ENCODE data around the gene DOCK3.
"Not testable (repeated sequence)": the region's sequence is repeated elsewhere in the genome, so short reads cannot be mapped to it uniquely, and the experiment has no call there.

Gene DOCK3

GRCh38 chr3:51330046-51330445 is 655.3 kb downstream of the DOCK3 start:
- DNase-seq (ENCODE audit: low read depth), result no peak

DNA sequence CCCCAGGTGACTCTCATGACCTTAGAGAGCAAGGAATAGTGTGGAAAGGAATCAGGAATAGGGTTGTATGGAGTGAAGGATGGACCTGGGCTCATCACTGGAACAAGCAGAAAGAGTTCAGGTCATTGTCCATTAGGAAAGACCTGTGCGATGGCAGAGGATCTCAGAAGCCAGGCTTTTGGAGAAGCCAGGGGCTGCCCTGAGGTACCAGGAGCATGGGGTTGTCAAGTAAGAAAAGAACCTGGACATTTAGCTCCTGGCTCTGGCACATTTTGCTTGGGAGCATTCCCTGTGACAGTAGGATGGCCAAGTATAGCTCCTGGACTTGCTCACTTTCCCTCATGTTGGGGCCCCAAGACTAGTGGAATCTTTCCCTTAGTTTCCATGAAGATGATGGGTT is 657.4 kb downstream of the DOCK3 start:
- no peak for DNase-seq (ENCODE audit: low read depth)

DNA sequence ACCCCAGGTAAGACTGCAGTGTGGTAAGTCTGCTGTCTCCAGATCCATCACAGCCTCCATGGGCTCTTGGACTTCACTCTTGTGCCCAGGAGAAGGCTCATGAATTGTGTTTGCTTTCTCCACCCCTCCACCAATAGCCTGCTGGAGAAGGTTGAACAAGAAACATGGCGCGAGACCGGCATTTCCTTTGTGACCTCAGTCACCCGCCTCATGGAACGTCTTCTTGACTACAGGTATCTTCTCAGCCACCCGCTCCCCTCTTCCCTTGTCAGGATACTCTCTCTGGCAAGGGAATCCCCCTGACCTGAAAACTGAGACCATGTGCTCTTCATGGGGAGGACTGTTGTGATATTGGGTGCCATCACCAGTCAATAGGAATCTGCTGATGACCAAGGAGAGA is 658.3 kb downstream of the DOCK3 start:
- no peak for DNase-seq (ENCODE audit: low read depth)

GRCh38 chr3:51336261-51336660 is 661.5 kb downstream of the DOCK3 start:
- DNase-seq (ENCODE audit: low read depth), result no peak

DNA sequence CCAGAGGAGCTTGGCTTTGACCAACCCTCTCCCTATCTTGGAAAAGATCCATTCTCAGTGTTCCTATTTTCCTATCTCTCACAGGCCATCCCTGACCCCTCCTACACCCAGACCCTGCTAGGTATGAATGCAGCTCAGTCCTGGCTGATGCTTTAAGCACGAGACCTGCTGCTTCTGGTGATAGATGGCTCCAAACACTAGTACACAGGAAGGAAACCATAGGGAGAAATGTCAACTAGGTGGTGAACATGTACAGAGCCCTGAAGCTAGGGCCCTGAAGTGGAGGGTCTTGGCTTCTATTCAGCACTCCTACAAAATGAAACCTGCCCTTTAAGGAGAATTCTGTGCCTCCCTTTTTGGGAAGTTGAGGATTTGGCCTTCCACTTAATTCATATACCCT is 662.9 kb downstream of the DOCK3 start:
- no peak for DNase-seq (ENCODE audit: low read depth)

DNA sequence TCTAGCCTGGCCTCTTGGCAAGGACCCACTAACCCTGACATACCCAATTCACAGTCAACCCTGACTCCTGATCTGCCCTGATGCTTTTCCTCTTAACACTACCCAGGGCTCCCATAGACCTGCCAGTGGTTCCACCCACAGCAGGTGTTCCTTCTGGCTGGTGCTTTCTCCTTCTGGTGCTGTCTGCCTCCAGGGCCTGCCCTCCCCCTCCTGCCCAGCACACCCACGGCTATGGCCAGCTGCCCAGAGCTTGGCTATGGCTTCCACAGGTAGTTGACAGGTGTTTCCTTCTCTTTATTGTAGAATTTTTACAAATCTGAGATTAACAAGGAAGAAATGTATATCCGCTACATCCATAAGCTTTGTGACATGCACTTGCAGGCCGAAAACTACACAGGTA is 663.9 kb downstream of the DOCK3 start:
- no peak for DNase-seq (ENCODE audit: low read depth)

DNA sequence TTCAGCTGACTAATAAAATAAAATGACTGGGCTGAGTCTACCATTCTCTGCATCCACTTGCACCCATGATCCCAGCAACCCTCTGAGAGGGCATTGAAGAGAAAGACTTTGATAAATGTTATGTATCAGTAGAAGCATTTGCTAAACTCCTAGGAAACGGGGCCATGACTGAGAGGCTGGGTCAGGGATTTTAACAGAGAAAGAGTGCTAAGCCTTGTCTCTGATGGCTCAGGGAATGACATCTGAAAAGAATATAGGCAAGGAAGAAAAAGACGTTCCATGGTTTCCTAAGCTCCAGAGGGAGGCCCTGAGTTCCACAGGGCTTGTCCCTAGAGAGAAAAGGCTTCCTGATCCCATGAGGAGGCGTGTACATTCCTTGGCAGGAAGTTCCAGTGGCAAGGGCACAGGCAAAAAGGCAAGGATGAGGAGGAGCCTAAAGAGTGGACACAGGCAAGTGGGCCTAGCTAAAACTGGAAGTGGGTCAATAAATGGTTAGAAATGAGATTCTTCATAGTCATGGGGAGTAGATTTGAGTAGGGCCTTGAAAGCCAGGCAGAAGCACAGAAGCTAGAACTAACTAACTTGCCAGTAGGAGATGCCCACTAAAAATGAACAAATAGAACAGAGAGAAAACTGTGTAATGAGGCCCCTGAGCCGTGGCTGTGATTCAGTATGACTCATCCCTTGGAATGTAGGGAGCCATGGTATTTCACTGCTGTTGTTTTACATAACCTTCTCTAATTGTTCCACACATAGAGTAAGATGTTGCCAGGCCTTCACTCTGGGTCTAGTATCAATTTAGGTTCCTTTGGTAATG is 665.5 kb downstream of the DOCK3 start:
- peak; percentile 93 for DNase-seq (ENCODE audit: low read depth)

DNA sequence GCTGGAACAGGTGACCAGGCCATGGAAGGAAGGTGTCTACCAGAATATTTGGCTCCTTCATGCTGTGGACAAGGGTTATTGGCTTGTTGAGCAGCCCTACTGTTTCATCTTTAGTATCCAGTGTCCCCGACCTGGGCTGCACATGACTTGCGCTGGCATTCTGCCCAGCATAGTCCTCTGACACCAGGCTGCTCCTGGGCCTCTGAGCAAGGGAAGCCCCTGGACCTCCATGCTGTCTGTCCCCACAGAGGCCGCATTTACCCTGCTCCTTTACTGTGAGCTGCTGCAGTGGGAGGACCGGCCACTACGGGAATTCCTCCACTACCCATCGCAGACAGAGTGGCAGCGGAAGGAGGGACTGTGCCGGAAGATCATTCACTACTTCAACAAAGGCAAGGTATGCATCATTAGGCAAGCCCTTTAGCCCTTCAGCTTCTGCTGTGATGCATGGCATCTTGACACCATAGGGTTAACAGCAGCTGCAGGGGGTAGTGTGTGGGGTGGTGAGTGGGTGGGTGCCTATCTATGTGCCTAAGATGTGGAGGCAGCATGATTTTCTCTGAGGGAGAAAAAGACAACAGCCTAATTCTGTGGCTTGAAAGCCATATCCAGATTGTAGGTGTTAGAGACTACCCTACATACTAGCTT is 666.4 kb downstream of the DOCK3 start:
- peak; percentile 29 for DNase-seq (ENCODE audit: low read depth)

DNA sequence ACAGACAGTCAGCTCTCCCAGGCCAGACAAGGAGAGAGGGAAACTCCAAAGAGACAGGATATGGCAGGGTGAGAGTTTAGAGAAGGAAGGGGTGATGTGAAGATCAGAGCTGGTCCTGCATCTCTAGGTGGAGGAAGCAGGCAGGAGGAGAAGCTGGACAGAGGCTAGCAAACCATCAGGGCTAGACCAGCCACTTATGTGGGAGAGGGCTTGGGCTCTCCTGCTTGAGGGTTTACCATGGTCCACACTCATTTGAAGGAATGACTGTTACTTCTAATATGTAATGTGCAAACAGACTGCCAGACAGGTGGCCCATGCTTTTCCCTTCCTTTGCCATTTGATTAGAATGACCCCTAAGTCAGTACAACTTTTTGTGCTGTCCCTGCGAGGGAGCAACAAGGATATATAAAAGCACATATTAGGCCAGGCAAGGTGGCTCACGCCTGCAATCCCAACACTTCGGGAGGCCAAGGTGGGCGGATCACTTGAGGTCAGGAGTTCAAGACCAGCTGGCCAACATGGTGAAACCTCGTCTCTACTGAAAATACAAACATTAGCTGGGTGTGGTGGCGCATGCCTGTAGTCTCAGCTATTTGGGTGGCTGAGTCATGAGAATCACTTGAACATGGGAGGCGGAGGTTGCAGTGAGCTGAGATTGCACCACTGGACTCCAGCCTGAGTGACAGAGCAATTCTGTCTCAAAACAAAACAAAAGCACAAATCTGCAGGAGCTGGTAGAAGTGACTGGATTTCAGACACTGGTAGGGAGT is 669.4 kb downstream of the DOCK3 start:
- peak; percentile 89 for DNase-seq (ENCODE audit: low read depth)

DNA sequence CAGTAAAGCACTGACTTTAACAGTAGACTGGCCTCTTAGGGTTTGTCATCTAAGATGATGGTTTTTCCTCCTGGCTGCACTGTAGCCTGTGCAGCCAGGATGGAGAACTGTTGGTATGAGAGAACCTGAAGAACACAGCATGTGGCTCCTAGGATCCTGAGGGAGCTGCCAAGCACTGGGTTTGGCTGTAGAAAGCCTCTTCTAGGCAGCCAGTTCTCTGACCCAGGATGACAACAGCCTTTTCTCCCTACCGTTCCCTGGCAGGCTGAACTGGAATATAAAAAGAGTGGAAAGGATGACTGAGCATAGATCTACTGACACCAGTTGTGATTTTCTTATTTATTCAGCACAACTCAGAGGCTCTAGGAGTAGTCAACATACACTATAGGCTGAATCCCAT is 676.0 kb downstream of the DOCK3 start:
- no peak for DNase-seq (ENCODE audit: low read depth)

GRCh38 chr3:51353131-51353530 is 678.4 kb downstream of the DOCK3 start:
- no peak for DNase-seq (ENCODE audit: low read depth)

DNA sequence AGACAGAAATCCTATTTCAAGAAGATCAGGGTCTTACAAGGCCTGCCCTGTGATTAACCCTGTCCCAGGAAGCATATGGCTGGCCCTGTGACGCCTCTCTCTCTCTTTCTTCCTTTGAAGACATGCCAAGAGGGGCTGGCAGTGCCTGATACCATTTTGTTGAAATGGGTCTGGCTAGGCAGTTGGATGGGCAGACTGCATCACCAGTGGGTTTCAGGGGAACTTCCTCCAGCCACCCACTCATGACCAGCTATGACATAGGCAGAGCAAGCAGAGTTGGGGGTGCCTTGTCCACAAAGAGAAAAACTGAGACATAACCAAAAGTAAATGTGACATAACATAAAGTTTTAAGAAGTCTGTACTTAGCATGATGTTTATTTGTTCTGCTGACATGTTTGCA is 679.0 kb downstream of the DOCK3 start:
- no peak for DNase-seq (ENCODE audit: low read depth)

- no peak for DNase-seq (ENCODE audit: low read depth)
Measured at GRCh38 chr3:51354172-51354571, 679.4 kb downstream of the DOCK3 start.

DNA sequence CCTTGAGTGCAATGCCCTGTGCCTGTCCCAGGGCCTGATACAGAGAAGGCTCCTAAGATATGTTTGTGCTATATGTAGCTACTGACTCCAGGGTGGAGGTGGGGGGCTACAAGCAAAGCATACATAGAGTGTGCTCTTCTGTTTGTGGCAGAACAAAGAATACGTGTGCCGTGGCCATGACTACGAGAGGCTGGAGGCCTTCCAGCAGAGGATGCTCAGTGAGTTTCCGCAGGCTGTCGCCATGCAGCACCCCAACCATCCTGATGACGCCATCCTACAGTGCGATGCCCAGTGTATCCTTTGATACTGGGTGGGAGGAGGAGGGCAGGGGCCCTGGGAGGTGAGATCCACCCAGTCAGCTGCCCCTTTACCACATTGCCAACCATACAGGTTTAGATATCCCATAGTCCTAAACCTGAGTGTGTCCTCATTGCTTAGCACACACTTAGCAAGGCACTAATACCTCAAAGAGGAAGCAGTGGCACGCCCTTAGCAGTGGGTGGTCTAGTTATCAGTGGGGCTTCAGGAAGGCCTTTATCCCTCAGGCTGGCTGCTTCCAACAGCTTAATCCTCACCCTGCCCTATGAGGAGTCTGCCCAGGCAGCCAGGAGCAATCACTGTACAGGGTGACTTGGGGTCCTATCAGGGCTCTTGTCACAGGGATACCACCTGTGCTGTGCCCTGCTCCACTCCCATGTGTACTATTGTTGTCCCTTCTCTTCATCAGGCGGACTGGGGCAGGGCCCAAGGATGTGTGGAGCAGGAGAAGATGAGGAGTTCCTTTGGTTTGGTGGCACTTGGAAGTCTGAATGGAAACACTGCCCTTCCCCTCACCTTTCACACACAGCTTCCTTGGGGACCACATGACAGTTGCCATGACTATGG is 680.2 kb downstream of the DOCK3 start:
- no peak for DNase-seq (ENCODE audit: low read depth)

DNA sequence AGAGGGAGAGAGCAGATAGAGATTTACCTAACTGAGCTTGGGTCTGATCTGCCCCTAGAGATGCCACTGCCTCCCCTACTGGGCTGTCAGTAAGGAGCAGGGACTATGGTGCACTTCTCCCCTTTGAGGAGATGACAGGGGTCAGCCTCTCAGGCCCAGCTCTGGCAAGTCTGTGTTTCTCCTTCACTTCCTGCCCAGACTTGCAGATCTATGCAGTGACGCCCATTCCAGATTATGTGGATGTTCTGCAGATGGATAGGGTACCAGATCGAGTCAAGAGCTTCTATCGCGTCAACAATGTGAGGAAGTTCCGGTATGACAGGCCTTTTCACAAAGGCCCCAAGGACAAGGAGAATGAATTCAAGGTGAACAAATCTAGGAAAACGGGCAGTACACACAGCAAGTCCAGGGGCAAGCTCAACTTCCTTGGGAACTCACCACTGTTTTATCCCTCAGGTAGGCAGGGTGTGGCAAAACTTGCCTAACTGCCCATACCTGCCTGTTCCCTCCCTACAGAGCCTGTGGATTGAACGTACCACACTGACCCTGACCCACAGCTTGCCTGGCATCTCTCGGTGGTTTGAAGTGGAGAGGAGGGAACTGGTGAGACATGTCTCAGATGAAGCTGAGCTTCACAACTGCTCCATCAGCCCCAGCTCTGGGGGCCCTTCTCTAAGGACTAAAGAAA is 681.3 kb downstream of the DOCK3 start:
- DNase-seq (ENCODE audit: low read depth), result no peak

GRCh38 chr3:51357856-51358255 is 683.1 kb downstream of the DOCK3 start:
- DNase-seq (ENCODE audit: low read depth), result no peak

GRCh38 chr3:51358981-51359380 is 684.3 kb downstream of the DOCK3 start:
- no peak for DNase-seq (ENCODE audit: low read depth)

- DNase-seq (ENCODE audit: low read depth), result no peak
Measured at GRCh38 chr3:51360806-51361205, 686.1 kb downstream of the DOCK3 start.

DNA sequence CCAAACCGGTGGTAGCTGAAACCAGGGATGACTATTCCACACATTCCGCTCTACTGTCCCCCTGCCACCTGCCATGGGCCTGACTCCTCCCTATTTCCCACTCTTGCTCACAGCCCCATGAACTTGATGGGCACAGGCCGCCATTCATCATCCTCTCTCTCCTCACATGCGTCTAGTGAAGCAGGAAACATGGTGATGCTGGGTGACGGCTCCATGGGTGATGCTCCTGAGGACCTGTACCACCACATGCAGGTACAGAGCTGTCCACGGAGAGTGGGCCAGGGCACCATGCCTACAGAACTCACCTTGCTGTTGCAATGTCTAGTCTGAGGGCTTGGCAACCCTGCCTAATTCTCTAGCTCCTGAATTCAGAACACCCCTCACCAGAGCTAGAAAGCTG is 687.0 kb downstream of the DOCK3 start:
- no peak for DNase-seq (ENCODE audit: low read depth)

DNA sequence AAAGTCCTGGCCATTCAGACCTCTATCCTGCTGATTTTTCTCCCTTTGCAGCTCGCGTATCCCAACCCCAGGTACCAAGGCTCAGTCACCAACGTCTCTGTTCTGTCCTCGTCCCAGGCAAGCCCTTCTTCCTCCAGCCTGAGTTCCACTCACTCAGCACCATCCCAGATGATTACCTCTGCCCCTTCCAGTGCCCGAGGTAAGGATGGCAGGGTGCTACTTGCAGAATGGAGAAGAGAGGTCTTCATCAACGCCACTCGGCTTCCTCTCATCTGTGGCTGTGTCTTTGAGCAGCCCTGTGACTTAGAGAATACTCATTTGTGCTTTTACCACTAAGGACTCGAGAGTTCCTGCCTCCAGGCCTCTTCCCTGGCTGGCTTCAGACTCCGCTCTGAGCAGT is 687.7 kb downstream of the DOCK3 start:
- DNase-seq (ENCODE audit: low read depth), result no peak

DNA sequence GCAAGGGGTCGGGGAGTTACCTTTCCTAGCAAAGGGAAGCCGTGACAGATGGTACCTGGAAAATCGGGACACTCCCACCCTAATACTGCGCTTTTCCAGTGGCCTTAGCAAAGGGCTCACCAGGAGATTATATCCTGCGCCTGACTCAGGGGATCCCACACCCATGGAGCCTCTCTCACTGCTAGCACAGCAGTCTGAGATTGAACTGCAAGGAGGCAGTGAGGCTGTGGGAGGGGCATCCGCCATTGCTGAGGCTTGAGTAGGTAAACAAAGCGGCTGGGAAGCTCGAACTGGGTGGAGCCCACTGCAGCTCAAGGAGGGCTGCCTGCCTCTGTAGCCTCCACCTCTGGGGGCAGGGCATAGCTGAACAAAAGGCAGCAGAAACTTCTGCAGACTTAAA is 693.5 kb downstream of the DOCK3 start:
- not testable (repeated sequence) for DNase-seq (ENCODE audit: low read depth)
